AG04450 (cell line): ENCODE measurements around the gene OGDH. TPM values are rescaled to one million over a fixed set of nuclear protein-coding genes. Genes with fewer than 3 reads are reported as not detected.

Source experiments
- CTCF ChIA-PET: fragments of 300-600, 350-600 bp; formaldehyde crosslinking; extraction: SDS; loops from one replicate; lab custom pipeline; 2022; ENCODE audit warnings: antibody characterized with exemption, inconsistent platforms; lab: Charles Lee
- POLR2A ChIA-PET: fragments of 350-600 bp; formaldehyde crosslinking; extraction: SDS; loops from one replicate; lab custom pipeline; 2021; ENCODE audit warnings: antibody characterized with exemption, inconsistent platforms; lab: Yijun Ruan, JAX
- DNase-seq: peaks from one replicate; pipeline ENCODE4 v3.0.0-alpha.2; 2011; ENCODE audit warnings: low read depth, low spot score
- H3K27ac ChIP-seq: one replicate; pipeline ENCODE4 v1.5.1; 2012; ENCODE audit warnings: low read depth, low read length, control low read depth
- H3K27me3 ChIP-seq: one replicate; pipeline ENCODE4 v1.6.0; 2012; ENCODE audit warnings: low read length; ENCODE audit not compliant: control insufficient read depth, insufficient read depth
- H3K4me3 ChIP-seq: 2 replicates; pipeline ENCODE4 v1.5.1; 2011; ENCODE audit warnings: mild to moderate bottlenecking, low read depth, low read length, control low read depth
- H3K9me3 ChIP-seq: 2 replicates; pipeline ENCODE4 v1.5.1; 2012; ENCODE audit warnings: low read length; ENCODE audit not compliant: control insufficient read depth, insufficient read depth
- CTCF ChIP-seq: IDR thresholded peaks from 2 replicates; pipeline ENCODE4 v1.5.1; 2011; ENCODE audit warnings: low read depth, low read length, control low read depth, inconsistent platforms
- polyA plus RNA-seq: library from polyadenylated mRNA; depleted of rRNA; stranded (reverse); fragments of >200 nt; gene quantifications from 2 replicates; pipeline ENCODE4 v1.2.3, GENCODE V29; 2011

The OGDH gene
- polyA plus RNA-seq, 1 experiment: 35.8 TPM

DNA sequence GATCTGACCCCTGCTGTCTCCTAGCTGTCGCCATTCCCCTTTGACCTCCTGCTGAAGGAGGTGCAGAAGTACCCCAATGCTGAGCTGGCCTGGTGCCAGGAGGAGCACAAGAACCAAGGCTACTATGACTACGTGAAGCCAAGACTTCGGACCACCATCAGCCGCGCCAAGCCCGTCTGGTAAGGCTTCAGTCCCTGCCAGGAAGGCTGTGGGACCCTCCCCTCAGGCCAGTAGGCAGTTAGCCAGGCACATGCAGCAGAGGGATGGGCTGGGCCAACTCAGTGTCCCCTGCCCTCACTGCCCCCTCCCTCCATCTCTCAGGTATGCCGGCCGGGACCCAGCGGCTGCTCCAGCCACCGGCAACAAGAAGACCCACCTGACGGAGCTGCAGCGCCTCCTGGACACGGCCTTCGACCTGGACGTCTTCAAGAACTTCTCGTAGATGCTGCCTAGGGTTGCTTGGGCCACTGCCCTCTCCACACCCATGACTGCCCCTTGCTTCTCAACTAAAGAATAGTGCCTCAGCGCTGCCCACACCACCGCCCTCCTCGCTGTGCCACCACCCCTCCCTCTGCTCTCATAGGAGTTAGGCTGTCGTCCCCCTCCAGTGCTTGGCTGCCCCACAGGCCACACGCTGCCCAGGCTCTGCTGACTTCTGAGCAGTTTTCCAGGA, 101.3 kb downstream of the OGDH start:
- Histone ChIP-seq H3K9me3 (no peaks in the 10 kb centered on the region; the same call in 1 of the 2 replicates), H3K4me3 (no peak overlapping the region), H3K27me3 (no peaks in the 10 kb centered on the region), H3K27ac (no peak overlapping the region)
- POLR2A ChIA-PET: no interaction called here
- CTCF ChIA-PET: no interaction called here
- no peak for DNase-seq
- TF ChIP-seq CTCF: no peak

DNA sequence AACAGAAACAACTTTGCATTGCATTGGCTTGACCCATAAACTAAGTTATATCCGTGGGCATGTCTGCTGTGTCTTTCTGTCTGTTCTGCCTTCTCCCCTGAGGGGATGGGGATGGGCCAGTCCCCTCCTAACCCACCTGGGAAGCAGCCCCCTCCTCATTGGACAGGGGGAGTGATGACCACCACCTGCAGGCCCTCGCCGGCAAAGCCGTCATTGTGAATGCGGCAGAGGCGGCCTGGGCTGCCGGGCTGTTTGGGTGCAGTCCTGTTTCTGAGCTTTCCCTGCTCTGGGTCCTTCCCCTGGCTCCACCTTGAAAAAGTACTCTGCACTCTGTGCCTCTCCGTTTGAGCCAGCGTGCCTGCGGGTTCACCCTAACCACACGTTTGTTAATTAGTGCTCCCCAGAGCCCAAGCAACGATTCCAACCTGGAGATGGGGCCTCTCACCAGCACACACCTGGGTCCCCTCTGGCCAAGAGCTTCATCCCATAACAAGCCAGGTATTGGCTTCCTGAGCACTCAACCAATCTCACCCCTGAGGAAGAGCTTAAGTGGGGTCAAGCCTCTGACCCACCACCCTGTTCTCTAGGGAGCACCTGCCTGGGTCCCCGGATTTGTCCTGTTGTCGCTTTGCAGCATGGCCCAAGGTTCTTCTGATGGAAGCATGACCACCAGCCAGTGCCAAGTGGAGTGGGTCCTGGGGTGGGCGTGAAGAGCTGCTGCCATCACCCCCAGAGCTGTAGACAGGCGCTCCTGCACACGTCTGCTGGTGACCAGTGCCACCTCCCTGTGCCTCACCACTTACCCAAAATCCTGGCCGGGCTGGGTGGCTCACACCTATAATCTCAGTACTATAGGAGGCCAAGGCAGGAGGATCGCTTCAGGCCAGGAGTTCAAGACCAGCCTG, 102.8 kb downstream of the OGDH start:
- ChIA-PET CTCF (no interaction called here), POLR2A (no interaction called here)
- Histone ChIP-seq H3K9me3 (no peaks in the 10 kb centered on the region; the same call in 1 of the 2 replicates), H3K4me3 (no peak overlapping the region), H3K27me3 (no peaks in the 10 kb centered on the region), H3K27ac (no peak overlapping the region)
- DNase-seq: no peak
- TF ChIP-seq CTCF: no peak

- no peak for TF ChIP-seq CTCF
- ChIA-PET POLR2A (interaction anchor here (1.0 kb wide), 1 partner anchor 40 kb away, joined by 4 read pairs; no protein-coding TSS in a partner anchor), CTCF (no interaction called here)
- H3K9me3 ChIP-seq: no peaks in the 10 kb centered on the region; the same call in 1 of the 2 replicates
- no peak overlapping the region for H3K27ac ChIP-seq
- H3K27me3 ChIP-seq: no peaks in the 10 kb centered on the region
- DNase-seq: no peak
- no peak overlapping the region for H3K4me3 ChIP-seq
Measured at GRCh38 chr7:44709945-44710596, 103.6 kb downstream of the OGDH start.

DNA sequence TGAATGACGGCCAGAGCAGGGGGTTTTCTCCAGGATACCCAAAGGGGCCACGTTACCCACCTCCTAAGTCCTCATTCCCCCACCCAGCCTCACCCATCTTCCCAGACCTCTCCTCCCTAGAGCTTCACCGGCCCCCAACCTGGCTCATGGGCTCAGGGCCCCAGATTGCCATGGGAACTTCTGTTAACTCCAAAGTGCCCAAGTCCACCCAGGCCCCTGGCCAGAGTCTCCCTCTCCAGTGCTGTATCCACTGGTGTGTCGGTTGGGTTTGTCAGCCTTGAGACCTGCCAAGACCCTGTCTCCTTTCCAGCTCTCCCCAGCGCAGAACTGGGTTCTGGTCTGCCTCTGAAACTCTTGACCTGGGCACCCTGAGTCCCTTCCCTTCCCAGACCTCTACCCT, 105.1 kb downstream of the OGDH start:
- H3K27ac ChIP-seq: no peak overlapping the region
- TF ChIP-seq CTCF: no peak
- ChIA-PET CTCF (no interaction called here), POLR2A (no interaction called here)
- no peak overlapping the region for H3K4me3 ChIP-seq
- no peaks in the 10 kb centered on the region; the same call in 1 of the 2 replicates for H3K9me3 ChIP-seq
- H3K27me3 ChIP-seq: no peaks in the 10 kb centered on the region
- DNase-seq: no peak
